Measurements from ENCODE around the gene UCK2.

Gene UCK2

DNA sequence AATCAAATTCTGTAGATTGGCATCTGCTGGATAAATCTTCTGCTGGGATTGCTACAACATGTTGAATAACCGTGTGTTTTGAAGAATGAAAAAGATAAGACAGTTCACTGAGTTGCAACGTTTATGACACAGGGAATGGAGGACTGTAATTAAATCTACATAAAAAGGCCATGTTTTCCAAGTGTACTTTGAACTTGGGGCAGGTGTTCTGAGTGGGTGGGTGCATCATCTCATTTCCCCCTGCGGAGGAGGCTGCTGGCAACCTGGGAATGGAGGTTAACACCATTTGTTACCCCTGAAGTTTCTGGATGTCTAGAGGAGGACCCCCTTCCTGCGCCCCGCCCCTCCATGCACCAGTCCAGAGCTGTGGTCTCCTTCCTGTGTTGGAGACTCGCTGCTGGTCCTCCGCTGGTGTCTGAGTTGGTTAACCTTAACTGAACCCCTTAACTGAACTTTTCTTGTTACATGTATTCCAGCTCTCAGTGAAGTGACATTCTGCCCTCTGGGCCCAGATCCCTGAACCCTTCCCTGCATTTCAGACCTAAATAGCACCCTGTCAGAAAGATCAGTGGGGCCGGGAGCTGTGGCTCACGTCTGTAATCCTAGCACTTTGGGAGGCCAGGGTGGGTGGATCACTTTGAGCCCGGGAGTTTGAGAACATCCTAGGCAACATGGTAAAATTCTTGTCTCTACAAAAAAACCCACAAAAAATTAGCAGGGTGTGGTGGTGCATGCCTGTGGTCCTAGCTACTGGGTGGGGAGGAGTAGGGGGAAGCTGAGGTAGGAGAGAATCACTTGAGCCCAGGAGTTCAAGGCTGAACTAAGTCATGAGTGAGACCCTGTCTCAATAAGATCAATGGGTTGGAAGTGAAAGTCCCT lies 31.8 kb downstream of the UCK2 start:
- Histone ChIP-seq H3K4me3 (ENCODE audit: low read length) (no peak overlapping the region), H3K9ac (ENCODE audit: low read length) (no peak overlapping the region), H3K36me3 (ENCODE audit: control insufficient read depth, insufficient read depth, low read length) (no peaks in the 10 kb centered on the region), H3K9me3 (ENCODE audit: control insufficient read depth, low read length) (no peaks in the 10 kb centered on the region), H3K27me3 (ENCODE audit: control insufficient read depth, insufficient read depth, low read length) (no peaks in the 10 kb centered on the region), H3K4me1 (ENCODE audit: control insufficient read depth, insufficient read depth, low read length) (peaks cover 45% of the 10 kb centered on the region)

DNA sequence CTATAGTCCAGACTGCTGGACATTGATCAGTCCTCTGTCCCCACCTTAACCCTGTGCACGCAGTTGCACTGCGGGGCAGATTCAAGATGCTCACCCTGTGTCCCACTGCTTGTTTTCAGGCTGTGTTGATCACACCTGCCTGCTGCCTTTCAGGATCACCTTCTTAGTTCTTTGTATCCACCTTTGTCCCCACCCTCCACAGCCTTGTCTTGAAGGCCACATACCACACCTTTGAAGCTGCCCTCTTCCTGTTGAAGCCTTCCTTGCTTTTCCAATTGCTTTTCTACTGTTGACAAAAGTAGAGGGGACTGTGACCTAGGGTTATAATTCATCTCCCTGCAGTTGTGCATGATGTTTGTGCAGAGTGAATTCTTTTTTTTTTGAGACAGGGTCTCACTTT lies 32.7 kb downstream of the UCK2 start:
- Histone ChIP-seq H3K4me1 (ENCODE audit: control insufficient read depth, insufficient read depth, low read length) (peaks cover 45% of the 10 kb centered on the region), H3K36me3 (ENCODE audit: control insufficient read depth, insufficient read depth, low read length) (no peaks in the 10 kb centered on the region), H3K9ac (ENCODE audit: low read length) (no peak overlapping the region), H3K27me3 (ENCODE audit: control insufficient read depth, insufficient read depth, low read length) (no peaks in the 10 kb centered on the region), H3K9me3 (ENCODE audit: control insufficient read depth, low read length) (no peaks in the 10 kb centered on the region), H3K4me3 (ENCODE audit: low read length) (no peak overlapping the region)

DNA sequence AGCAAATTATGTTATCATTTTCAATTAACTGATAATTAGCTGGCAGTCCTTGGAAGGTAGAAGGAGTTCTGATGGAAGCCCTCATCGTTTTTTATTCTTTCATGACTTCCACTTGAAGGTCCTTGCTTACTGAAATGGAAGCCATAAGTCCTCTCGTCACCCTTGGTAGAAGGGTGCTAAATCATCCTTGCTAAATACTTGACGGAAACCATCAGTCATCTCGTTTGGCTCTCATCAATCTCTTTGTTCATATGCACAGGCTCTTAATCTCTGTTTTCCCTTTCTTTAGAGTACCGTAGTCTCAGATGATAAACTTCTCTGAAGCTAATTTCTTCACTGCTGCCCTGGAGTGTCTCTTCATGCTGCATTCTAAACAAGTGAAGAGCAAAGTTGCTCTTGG lies 34.5 kb downstream of the UCK2 start:
- no peak overlapping the region for H3K4me3 ChIP-seq (ENCODE audit: low read length)
- H3K9me3 ChIP-seq (ENCODE audit: control insufficient read depth, low read length) = no peaks in the 10 kb centered on the region
- no peaks in the 10 kb centered on the region for H3K27me3 ChIP-seq (ENCODE audit: control insufficient read depth, insufficient read depth, low read length)
- H3K9ac ChIP-seq (ENCODE audit: low read length) = no peak overlapping the region
- H3K4me1 ChIP-seq (ENCODE audit: control insufficient read depth, insufficient read depth, low read length) = peaks cover 49% of the 10 kb centered on the region
- no peaks in the 10 kb centered on the region for H3K36me3 ChIP-seq (ENCODE audit: control insufficient read depth, insufficient read depth, low read length)

DNA sequence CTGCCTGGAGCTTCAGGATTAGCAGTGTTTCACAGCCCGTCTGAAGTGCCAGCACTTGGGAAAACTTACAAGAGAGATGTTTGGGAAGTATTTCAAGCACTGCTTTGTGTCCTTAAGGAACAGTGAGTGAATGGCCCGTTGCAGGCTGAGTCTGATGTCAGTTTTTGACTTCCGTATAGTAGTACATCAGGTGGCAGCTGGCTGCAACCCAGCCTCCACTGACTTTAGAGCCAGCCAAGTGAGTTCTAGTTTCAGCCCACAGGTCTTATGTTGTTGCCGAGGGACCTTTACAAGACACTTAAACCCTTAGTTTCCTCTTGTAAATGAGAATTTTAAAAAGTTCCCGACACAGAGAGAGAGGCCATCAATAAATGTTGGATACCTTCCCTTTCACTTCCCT lies 35.0 kb downstream of the UCK2 start:
- Histone ChIP-seq H3K4me3 (ENCODE audit: low read length) (no peak overlapping the region), H3K36me3 (ENCODE audit: control insufficient read depth, insufficient read depth, low read length) (no peaks in the 10 kb centered on the region), H3K27me3 (ENCODE audit: control insufficient read depth, insufficient read depth, low read length) (no peaks in the 10 kb centered on the region), H3K4me1 (ENCODE audit: control insufficient read depth, insufficient read depth, low read length) (peaks cover 43% of the 10 kb centered on the region), H3K9ac (ENCODE audit: low read length) (no peak overlapping the region), H3K9me3 (ENCODE audit: control insufficient read depth, low read length) (no peaks in the 10 kb centered on the region)

DNA sequence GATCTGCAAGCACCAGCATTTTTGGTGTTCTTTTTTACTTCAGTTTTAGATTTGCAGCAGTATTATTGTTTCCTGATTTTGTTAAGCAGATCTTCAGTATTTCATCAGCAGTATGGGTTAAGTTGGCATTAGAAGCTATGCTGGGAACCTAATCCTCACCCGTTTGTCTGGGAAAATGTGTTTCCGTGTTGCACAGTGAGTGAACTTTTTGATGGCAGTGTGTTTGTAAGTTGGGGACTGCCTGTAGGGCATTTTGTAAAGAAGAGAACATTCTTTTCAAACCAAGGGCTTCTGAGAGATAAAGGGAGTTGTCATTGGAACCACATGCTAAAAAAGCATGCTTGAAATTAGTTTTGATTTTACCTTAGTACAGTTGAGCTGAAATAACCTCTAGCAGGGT lies 35.9 kb downstream of the UCK2 start:
- H3K4me3 ChIP-seq (ENCODE audit: low read length) = no peak overlapping the region
- no peaks in the 10 kb centered on the region for H3K9me3 ChIP-seq (ENCODE audit: control insufficient read depth, low read length)
- H3K27me3 ChIP-seq (ENCODE audit: control insufficient read depth, insufficient read depth, low read length) = no peaks in the 10 kb centered on the region
- H3K9ac ChIP-seq (ENCODE audit: low read length) = no peak overlapping the region
- no peaks in the 10 kb centered on the region for H3K36me3 ChIP-seq (ENCODE audit: control insufficient read depth, insufficient read depth, low read length)
- peaks cover 37% of the 10 kb centered on the region for H3K4me1 ChIP-seq (ENCODE audit: control insufficient read depth, insufficient read depth, low read length)

DNA sequence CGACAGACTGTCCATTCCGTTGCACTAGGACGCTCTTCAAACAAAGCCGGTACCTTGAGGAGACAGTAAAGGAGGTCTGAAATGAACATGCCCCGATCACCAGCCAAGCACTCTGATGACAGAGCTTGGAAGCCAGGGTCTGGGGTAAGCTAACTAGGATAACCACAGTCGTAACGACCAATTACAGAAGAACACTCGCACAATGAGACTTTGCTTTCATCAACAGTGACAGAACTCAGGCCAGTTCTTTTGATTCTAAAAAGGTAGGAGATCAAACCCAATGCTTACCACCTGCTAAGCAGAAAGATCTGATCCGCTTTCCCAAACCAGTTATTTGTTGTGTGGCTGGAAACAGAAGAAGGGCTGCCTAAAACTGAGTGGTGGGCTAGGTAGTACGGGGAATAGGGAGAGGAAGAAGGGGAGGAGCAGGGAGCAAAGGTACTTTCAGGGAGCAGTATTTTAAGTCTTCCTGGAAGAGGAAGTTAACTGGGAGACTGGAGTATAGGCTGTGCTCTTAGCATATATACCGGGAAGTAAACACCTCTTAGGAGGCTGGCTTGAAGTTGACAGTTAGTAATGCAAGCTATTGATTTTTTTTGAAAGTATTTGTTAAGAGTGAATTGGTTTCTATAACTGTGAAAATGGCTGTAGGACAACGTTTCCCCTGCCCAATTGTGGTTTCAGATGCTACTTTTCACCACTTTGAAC lies 38.4 kb downstream of the UCK2 start:
- H3K4me3 ChIP-seq (ENCODE audit: low read length) = no peak overlapping the region
- H3K27me3 ChIP-seq (ENCODE audit: control insufficient read depth, insufficient read depth, low read length) = no peaks in the 10 kb centered on the region
- peaks cover 32% of the 10 kb centered on the region for H3K4me1 ChIP-seq (ENCODE audit: control insufficient read depth, insufficient read depth, low read length)
- peak overlapping the region; percentile 3 for H3K9ac ChIP-seq (ENCODE audit: low read length)
- no peaks in the 10 kb centered on the region for H3K36me3 ChIP-seq (ENCODE audit: control insufficient read depth, insufficient read depth, low read length)
- no peaks in the 10 kb centered on the region for H3K9me3 ChIP-seq (ENCODE audit: control insufficient read depth, low read length)

DNA sequence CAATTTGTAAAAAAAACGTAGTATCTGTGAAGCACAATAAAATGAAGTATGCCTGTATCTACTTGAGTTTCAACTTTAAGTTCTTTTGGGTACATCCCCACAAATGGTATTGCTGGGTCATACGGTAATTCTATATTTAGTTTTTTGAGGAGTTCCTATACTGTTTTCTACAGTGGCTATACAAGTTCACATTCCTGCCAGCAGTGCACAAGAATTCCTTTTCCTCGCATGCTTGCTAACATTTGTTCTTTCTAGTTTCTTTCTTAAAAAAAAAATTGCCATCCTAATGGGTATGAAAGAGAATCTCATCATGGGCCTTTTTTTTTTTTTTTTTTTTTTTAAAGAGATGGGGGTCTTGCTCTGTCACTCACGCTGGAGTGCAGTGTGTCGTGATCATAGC lies 41.9 kb downstream of the UCK2 start:
- no peaks in the 10 kb centered on the region for H3K36me3 ChIP-seq (ENCODE audit: control insufficient read depth, insufficient read depth, low read length)
- no peaks in the 10 kb centered on the region for H3K9me3 ChIP-seq (ENCODE audit: control insufficient read depth, low read length)
- no peaks in the 10 kb centered on the region for H3K27me3 ChIP-seq (ENCODE audit: control insufficient read depth, insufficient read depth, low read length)
- no peak overlapping the region for H3K9ac ChIP-seq (ENCODE audit: low read length)
- H3K4me3 ChIP-seq (ENCODE audit: low read length) = no peak overlapping the region
- peaks cover 35% of the 10 kb centered on the region for H3K4me1 ChIP-seq (ENCODE audit: control insufficient read depth, insufficient read depth, low read length)

DNA sequence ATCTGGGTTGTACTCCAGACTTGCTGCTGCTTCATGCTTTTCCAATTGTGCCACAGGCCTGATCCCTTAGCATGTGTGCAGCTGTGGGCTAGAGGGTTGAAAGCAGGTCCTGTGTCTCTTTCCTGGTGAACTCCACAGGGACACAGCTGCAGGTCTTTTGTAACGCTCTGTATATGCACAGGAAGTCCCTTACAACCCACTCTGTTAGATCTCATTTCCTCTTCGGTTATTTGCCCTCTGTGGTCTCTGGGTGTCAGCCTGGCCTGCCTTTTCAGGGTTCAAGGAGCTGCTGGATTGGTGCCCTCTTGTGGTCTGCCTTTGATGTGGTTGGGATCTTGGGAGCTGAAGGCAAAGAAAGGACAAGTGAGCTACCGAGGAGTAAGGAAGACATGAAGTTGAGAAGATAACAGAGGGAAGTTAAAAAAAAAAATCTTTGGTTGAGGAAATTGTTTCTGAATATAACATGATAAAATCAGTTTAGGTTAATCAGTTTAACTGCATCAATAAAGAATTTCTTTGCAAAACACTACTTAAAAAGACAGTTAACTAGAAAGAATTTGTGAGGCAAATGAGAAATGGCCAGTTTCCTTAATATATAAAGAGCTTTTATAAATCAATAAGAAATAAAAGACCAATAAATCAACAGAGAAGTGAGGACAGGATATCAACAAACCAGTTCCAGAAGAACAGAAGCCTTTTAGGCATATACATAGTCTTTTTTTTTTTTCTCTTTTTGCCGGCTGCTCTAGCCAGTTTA lies 44.1 kb downstream of the UCK2 start:
- Histone ChIP-seq H3K9ac (ENCODE audit: low read length) (no peak overlapping the region), H3K27me3 (ENCODE audit: control insufficient read depth, insufficient read depth, low read length) (no peaks in the 10 kb centered on the region), H3K4me1 (ENCODE audit: control insufficient read depth, insufficient read depth, low read length) (peaks cover 45% of the 10 kb centered on the region), H3K36me3 (ENCODE audit: control insufficient read depth, insufficient read depth, low read length) (no peaks in the 10 kb centered on the region), H3K4me3 (ENCODE audit: low read length) (no peak overlapping the region), H3K9me3 (ENCODE audit: control insufficient read depth, low read length) (no peaks in the 10 kb centered on the region)

DNA sequence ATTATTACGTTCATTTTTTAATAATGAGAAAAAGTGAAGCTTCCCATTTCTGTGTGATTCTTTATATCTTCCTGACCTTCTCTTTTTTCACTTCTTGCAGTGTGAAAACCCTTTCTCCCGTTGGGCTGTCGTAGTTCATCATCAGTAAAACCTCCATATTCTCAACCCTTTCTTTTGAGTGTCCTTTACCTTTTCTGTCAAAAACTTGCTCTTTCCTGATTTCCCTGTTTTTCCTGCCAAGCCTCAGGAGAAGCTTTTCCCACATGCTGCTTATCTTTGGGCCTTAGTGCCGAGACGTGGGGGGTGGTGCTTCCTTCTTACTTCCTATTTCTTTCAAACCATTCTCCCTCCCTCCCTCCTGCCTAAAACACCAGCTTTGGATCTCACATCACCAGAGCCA lies 46.1 kb downstream of the UCK2 start:
- H3K27me3 ChIP-seq (ENCODE audit: control insufficient read depth, insufficient read depth, low read length) = no peaks in the 10 kb centered on the region
- peaks cover 49% of the 10 kb centered on the region for H3K4me1 ChIP-seq (ENCODE audit: control insufficient read depth, insufficient read depth, low read length)
- H3K9me3 ChIP-seq (ENCODE audit: control insufficient read depth, low read length) = no peaks in the 10 kb centered on the region
- H3K9ac ChIP-seq (ENCODE audit: low read length) = no peak overlapping the region
- no peaks in the 10 kb centered on the region for H3K36me3 ChIP-seq (ENCODE audit: control insufficient read depth, insufficient read depth, low read length)
- no peak overlapping the region for H3K4me3 ChIP-seq (ENCODE audit: low read length)

DNA sequence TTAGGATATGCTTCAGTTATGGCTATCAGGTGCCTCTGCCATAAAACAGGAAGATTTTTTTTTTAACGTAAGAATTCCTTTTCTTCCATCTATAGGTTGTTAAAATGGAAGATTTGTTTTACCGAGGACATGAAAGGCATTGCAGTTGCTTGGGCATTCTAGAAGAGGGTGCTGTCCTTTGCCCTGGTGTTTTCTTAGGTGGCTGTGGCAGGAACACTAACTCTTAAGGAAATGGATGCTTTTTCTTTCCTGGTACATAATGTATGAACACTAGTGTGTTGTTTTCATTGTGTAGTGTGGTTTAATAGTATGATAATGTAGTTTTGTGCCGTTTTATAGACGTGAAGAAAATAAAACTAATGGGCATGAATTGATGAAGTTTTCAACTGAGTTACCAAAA lies 47.2 kb downstream of the UCK2 start:
- Histone ChIP-seq H3K4me1 (ENCODE audit: control insufficient read depth, insufficient read depth, low read length) (peaks cover 46% of the 10 kb centered on the region), H3K27me3 (ENCODE audit: control insufficient read depth, insufficient read depth, low read length) (no peaks in the 10 kb centered on the region), H3K4me3 (ENCODE audit: low read length) (no peak overlapping the region), H3K9me3 (ENCODE audit: control insufficient read depth, low read length) (no peaks in the 10 kb centered on the region), H3K9ac (ENCODE audit: low read length) (no peak overlapping the region), H3K36me3 (ENCODE audit: control insufficient read depth, insufficient read depth, low read length) (no peaks in the 10 kb centered on the region)

DNA sequence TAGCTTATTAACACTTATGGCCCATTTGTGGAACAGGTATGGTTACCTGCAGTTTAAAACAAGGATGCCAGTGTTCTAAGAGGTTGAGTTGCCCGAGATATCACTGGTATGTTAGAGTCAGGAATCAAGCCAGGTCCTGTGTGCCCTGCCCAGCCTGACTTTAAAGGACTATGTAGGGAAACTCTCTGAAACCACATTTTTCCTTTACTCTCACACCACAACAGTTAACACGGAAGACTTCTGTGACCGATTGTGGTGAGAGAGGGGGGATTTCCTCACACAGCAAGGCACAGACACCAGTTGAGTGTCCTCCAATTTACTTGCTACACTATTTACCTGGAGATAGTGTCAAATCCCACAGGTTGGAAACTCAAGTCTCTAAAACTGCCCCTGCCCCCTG lies 47.8 kb downstream of the UCK2 start:
- Histone ChIP-seq H3K9me3 (ENCODE audit: control insufficient read depth, low read length) (no peaks in the 10 kb centered on the region), H3K36me3 (ENCODE audit: control insufficient read depth, insufficient read depth, low read length) (no peaks in the 10 kb centered on the region), H3K9ac (ENCODE audit: low read length) (peak overlapping the region; percentile 58), H3K4me1 (ENCODE audit: control insufficient read depth, insufficient read depth, low read length) (peaks cover 51% of the 10 kb centered on the region), H3K27me3 (ENCODE audit: control insufficient read depth, insufficient read depth, low read length) (no peaks in the 10 kb centered on the region), H3K4me3 (ENCODE audit: low read length) (no peak overlapping the region)

DNA sequence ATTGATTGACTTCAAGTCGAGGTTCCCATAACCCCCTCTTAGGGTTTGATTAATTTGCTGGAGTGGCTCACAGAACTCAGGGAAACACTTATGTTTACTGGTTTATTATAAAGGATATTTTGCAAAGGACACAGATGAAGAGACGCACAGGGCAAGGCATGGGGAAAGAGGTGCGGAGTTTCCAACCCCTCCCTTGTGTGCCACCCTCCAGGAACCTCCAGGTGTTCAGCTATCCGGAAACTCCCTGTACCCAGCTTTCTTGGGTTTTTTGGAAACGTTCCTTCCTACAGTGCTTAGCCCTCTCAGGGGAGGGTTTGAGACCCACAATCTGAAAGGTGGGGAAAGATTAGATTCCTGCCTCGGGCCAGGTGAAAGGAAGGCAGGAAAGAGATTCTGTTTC lies 48.2 kb downstream of the UCK2 start:
- Histone ChIP-seq H3K4me3 (ENCODE audit: low read length) (no peak overlapping the region), H3K36me3 (ENCODE audit: control insufficient read depth, insufficient read depth, low read length) (no peaks in the 10 kb centered on the region), H3K27me3 (ENCODE audit: control insufficient read depth, insufficient read depth, low read length) (no peaks in the 10 kb centered on the region), H3K9ac (ENCODE audit: low read length) (peak overlapping the region; percentile 58), H3K9me3 (ENCODE audit: control insufficient read depth, low read length) (no peaks in the 10 kb centered on the region), H3K4me1 (ENCODE audit: control insufficient read depth, insufficient read depth, low read length) (peaks cover 53% of the 10 kb centered on the region)

Measured in mucosa of stomach (tissue), 1 donor.